Stimulated activated CD8-positive, alpha-beta memory T cell treated with anti-CD3 and anti-CD28 coated beads, Interleukin-2, amount 100 ng/mL, for 1 hour (primary cell): ENCODE measurements around the gene XRCC4.
"Not testable (repeated sequence)": the region's sequence is repeated elsewhere in the genome, so short reads cannot be mapped to it uniquely, and the experiment has no call there.

Source experiments
- DNase-seq, 2 donors: peaks; one replicate each; pipeline ENCODE4 v3.0.0-alpha.2; 2020; ENCODE audit warnings: low read depth in 2 of 2

XRCC4 gene

GRCh38 chr5:83353231-83353630, 275.9 kb downstream of the XRCC4 start:
- no peak for DNase-seq

GRCh38 chr5:83353774-83354173, 276.4 kb downstream of the XRCC4 start:
- no peak for DNase-seq

GRCh38 chr5:83354958-83355357, 277.6 kb downstream of the XRCC4 start:
- DNase-seq = no peak

- DNase-seq = not testable (repeated sequence)
These were observed 278.2 kb downstream of the XRCC4 start for GRCh38 chr5:83355482-83356014.

GRCh38 chr5:83357621-83358231, 280.4 kb downstream of the XRCC4 start:
- DNase-seq = no peak

GRCh38 chr5:83360573-83360972, 283.2 kb downstream of the XRCC4 start:
- DNase-seq = no peak

GRCh38 chr5:83362526-83362925, 285.2 kb downstream of the XRCC4 start:
- no peak for DNase-seq

- no peak for DNase-seq
These were observed 286.0 kb downstream of the XRCC4 start for GRCh38 chr5:83363111-83363885.

GRCh38 chr5:83363886-83364275, 286.5 kb downstream of the XRCC4 start:
- DNase-seq = no peak

- no peak for DNase-seq
These were observed 287.3 kb downstream of the XRCC4 start for GRCh38 chr5:83364312-83365299.

GRCh38 chr5:83368319-83368718, 291.0 kb downstream of the XRCC4 start:
- no peak for DNase-seq

GRCh38 chr5:83368835-83369234, 291.5 kb downstream of the XRCC4 start:
- DNase-seq = no peak

- DNase-seq = no peak
These were observed 293.6 kb downstream of the XRCC4 start for GRCh38 chr5:83370957-83371356.

GRCh38 chr5:83371726-83372125, 294.4 kb downstream of the XRCC4 start:
- no peak for DNase-seq

- no peak for DNase-seq
These were observed 297.2 kb downstream of the XRCC4 start for GRCh38 chr5:83374547-83374946.

- no peak for DNase-seq
These were observed 297.9 kb downstream of the XRCC4 start for GRCh38 chr5:83375049-83375745.

- no peak for DNase-seq
These were observed 299.1 kb downstream of the XRCC4 start for GRCh38 chr5:83376461-83376860.

- no peak for DNase-seq
These were observed 300.0 kb downstream of the XRCC4 start for GRCh38 chr5:83377131-83377865.

GRCh38 chr5:83378624-83379289, 301.4 kb downstream of the XRCC4 start:
- DNase-seq = no peak

GRCh38 chr5:83385812-83386211, 308.5 kb downstream of the XRCC4 start:
- DNase-seq = no peak
